Measurements from ENCODE around the gene BNC1.

Gene BNC1

DNA sequence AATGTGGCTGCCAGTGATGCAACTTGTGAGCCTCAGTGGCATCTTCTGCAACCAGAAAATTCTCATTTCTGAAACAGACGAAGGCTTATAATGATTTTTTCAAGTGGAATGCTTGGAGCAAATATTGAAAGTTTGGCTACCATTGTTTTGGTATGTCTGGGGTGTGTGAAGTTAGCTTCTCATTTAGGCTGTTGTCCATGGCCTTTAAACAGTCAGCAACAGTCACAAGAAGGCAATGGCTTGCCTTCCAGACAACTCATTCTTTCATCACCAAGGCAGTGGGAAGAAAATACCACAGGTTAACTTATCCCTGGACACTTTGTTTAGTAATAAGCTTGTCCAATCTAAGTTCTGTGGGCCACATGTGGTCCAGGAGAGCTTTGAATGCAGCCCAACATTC is 4.7 kb upstream of the BNC1 start:
- no peak for TF ChIP-seq FOXM1 (IDR thresholded peaks at IDR 0.05; ENCODE audit: borderline replicate concordance, low read depth)
- TF ChIP-seq EGR1 (IDR thresholded peaks at IDR 0.05) = no peak
- no peak for TF ChIP-seq YY1 (IDR thresholded peaks at IDR 0.05; ENCODE audit: low read depth)
- TF ChIP-seq NFIC (IDR thresholded peaks at IDR 0.05) = no peak
- no peak for TF ChIP-seq CEBPB (IDR thresholded peaks at IDR 0.05)

DNA sequence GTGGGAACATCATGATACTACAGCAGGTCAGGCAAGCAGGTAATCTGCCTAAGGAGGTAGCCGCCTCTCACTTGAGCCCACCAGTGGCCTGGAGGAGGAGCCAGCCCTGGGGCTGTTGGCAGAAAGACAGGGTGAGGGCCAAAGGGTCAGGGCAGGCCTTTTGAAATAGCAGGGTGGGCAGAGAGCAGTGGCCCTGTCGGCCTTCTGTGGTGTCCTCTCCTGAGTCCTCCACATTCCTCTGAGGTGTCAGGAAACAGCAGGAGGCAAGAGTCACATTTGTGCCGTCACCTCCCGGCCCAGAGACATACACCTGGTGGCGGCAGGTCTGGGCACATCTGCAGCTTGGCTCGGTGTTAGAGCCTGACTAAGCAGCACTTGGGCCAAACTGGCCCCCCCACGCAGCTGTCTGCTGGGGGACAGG is 3.9 kb upstream of the BNC1 start:
- no peak for TF ChIP-seq TAF1 (IDR thresholded peaks at IDR 0.05; ENCODE audit: low read depth)

DNA sequence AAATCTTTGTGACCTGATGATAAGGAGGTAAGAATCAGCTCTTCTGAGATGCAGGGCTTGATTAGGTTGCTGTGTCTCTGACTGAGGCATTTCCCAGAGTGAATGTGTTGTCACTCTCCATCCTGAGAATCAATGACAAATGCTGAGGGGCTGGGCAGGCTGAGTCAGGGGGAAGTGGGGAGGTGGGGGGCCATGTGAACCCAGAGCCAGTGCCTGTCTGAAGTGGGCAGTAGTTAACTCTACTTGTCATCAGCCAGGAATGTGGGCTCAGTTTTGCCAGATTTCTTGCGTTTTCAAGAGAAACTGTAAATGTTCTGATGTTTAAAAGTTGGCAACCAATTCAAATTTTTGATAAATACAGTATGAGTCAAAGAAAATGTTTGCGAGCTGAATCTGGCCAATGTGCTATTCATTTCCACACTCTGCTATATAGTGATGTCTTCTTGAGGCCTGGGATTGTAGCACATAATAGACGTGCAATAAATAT is 3.1 kb upstream of the BNC1 start:
- TF ChIP-seq ZBTB7A (IDR thresholded peaks at IDR 0.05; ENCODE audit: low read depth) (no peak), EP300 (IDR thresholded peaks at IDR 0.05; ENCODE audit: borderline replicate concordance) (no peak), CREB1 (IDR thresholded peaks at IDR 0.05; ENCODE audit: low read depth) (no peak), RAD21 (IDR thresholded peaks at IDR 0.05; ENCODE audit: low read depth) (no peak), NFIC (IDR thresholded peaks at IDR 0.05) (no peak)
- TF ChIP-seq, protein P1, sequence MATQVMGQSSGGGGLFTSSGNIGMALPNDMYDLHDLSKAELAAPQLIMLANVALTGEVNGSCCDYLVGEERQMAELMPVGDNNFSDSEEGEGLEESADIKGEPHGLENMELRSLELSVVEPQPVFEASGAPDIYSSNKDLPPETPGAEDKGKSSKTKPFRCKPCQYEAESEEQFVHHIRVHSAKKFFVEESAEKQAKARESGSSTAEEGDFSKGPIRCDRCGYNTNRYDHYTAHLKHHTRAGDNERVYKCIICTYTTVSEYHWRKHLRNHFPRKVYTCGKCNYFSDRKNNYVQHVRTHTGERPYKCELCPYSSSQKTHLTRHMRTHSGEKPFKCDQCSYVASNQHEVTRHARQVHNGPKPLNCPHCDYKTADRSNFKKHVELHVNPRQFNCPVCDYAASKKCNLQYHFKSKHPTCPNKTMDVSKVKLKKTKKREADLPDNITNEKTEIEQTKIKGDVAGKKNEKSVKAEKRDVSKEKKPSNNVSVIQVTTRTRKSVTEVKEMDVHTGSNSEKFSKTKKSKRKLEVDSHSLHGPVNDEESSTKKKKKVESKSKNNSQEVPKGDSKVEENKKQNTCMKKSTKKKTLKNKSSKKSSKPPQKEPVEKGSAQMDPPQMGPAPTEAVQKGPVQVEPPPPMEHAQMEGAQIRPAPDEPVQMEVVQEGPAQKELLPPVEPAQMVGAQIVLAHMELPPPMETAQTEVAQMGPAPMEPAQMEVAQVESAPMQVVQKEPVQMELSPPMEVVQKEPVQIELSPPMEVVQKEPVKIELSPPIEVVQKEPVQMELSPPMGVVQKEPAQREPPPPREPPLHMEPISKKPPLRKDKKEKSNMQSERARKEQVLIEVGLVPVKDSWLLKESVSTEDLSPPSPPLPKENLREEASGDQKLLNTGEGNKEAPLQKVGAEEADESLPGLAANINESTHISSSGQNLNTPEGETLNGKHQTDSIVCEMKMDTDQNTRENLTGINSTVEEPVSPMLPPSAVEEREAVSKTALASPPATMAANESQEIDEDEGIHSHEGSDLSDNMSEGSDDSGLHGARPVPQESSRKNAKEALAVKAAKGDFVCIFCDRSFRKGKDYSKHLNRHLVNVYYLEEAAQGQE (IDR thresholded peaks at IDR 0.05; ENCODE audit: low read depth) = no peak

DNA sequence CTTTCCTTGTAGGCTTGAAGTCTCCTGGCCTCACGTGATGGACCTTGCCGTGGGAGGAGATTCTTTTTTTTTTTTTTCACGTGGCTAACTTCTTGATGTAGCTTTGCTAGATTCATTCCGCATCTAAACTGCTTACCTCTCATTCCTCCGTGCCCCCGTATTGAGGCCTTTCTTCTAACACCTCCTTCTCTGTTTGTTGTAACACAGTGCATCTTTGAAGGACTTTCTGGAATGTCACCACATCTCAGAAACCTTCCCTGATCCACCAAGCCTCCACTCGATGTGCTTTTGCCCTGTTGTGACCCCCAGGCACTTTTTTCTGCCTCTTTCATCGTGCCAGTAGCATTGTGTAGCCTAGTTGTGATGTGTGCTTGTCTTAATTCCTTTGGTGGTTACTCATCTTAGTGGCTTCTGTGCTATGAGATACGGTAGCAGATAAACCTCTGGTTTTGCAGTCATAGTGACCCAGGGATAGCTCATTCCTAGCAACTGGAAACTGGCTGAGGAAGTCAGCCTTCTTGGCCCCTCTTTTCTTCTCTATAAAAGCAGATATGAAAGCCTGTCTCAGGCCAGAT is 1.6 kb upstream of the BNC1 start:
- no peak for TF ChIP-seq TCF12 (IDR thresholded peaks at IDR 0.05; ENCODE audit: low read depth)
- TF ChIP-seq NFIC (IDR thresholded peaks at IDR 0.05) = no peak
- TF ChIP-seq, protein P2, sequence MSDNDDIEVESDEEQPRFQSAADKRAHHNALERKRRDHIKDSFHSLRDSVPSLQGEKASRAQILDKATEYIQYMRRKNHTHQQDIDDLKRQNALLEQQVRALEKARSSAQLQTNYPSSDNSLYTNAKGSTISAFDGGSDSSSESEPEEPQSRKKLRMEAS (IDR thresholded peaks at IDR 0.05) = no peak
- TF ChIP-seq EGR1 (IDR thresholded peaks at IDR 0.05) = no peak
- TF ChIP-seq TEAD4 (IDR thresholded peaks at IDR 0.05) = no peak
- TF ChIP-seq, protein P3, sequence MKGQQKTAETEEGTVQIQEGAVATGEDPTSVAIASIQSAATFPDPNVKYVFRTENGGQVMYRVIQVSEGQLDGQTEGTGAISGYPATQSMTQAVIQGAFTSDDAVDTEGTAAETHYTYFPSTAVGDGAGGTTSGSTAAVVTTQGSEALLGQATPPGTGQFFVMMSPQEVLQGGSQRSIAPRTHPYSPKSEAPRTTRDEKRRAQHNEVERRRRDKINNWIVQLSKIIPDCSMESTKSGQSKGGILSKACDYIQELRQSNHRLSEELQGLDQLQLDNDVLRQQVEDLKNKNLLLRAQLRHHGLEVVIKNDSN (IDR thresholded peaks at IDR 0.05) = no peak
- TF ChIP-seq FOXM1 (IDR thresholded peaks at IDR 0.05; ENCODE audit: borderline replicate concordance, low read depth) = no peak
- TF ChIP-seq EP300 (IDR thresholded peaks at IDR 0.05; ENCODE audit: borderline replicate concordance) = no peak
- TF ChIP-seq TAF1 (IDR thresholded peaks at IDR 0.05; ENCODE audit: low read depth) = no peak
- no peak for TF ChIP-seq CEBPB (IDR thresholded peaks at IDR 0.05)
- TF ChIP-seq, protein P1 (IDR thresholded peaks at IDR 0.05; ENCODE audit: low read depth) = no peak
- no peak for TF ChIP-seq YY1 (IDR thresholded peaks at IDR 0.05; ENCODE audit: low read depth)
- TF ChIP-seq CREB1 (IDR thresholded peaks at IDR 0.05; ENCODE audit: low read depth) = no peak
- no peak for TF ChIP-seq RAD21 (IDR thresholded peaks at IDR 0.05; ENCODE audit: low read depth)
- TF ChIP-seq ZBTB7A (IDR thresholded peaks at IDR 0.05; ENCODE audit: low read depth) = no peak

DNA sequence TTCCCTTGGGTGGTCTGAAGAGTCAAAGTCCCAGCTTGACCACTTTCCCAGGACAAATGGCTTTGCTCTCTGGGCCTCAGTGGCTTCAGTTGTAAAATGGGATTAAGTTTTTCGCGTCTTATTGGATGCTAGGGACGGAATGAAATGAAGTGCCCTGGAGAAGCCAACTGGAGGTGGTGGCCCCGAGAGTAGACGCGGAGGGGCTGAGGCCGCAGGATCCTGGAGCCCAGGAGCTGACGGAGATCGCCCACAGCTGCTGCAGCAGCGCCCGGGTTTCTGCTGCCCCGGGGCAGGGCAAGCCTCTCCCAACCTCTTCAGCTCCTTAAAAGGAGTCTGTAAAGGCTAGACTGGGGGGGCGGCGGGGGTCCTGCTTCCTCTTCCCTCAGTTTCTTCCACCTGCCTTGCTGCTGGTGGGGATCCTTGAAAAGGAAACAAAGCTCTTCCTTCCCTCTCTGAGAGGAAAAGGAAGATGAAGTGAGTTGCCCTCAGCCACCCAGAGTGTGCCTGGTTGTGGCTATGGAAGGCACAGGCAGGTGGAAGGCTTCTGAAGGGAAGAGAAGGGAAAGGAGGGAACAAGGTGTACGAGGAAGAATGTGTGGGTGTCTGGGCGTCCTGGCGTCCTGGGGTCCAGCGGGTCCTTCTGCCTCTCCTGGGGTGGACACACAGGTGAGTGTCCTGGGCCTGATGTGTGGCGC is 967 bp upstream of the BNC1 start:
- TF ChIP-seq TEAD4 (IDR thresholded peaks at IDR 0.05) = no peak
- TF ChIP-seq NFIC (IDR thresholded peaks at IDR 0.05) = no peak
- TF ChIP-seq TAF1 (IDR thresholded peaks at IDR 0.05; ENCODE audit: low read depth) = no peak
- no peak for TF ChIP-seq EGR1 (IDR thresholded peaks at IDR 0.05)
- TF ChIP-seq CREB1 (IDR thresholded peaks at IDR 0.05; ENCODE audit: low read depth) = no peak
- no peak for TF ChIP-seq YY1 (IDR thresholded peaks at IDR 0.05; ENCODE audit: low read depth)
- TF ChIP-seq EP300 (IDR thresholded peaks at IDR 0.05; ENCODE audit: borderline replicate concordance) = no peak
- TF ChIP-seq, protein P1 (IDR thresholded peaks at IDR 0.05; ENCODE audit: low read depth) = no peak
- TF ChIP-seq TCF12 (IDR thresholded peaks at IDR 0.05; ENCODE audit: low read depth) = no peak
- TF ChIP-seq CEBPB (IDR thresholded peaks at IDR 0.05) = no peak
- no peak for TF ChIP-seq ZBTB7A (IDR thresholded peaks at IDR 0.05; ENCODE audit: low read depth)
- TF ChIP-seq, protein P3 (IDR thresholded peaks at IDR 0.05) = no peak
- TF ChIP-seq, protein P2 (IDR thresholded peaks at IDR 0.05) = no peak
- TF ChIP-seq RAD21 (IDR thresholded peaks at IDR 0.05; ENCODE audit: low read depth) = no peak
- no peak for TF ChIP-seq FOXM1 (IDR thresholded peaks at IDR 0.05; ENCODE audit: borderline replicate concordance, low read depth)

All from Ishikawa (cell line).